Mucosa of descending colon (tissue), 3 donors: ENCODE results near the gene SESTD1. TPM values are rescaled to one million over a fixed set of nuclear protein-coding genes. Genes with fewer than 3 reads are reported as not detected.

Experiments used
- ATAC-seq: fragments of 200-7000 bp; cut with Tn5 transposase; one replicate; pipeline ENCODE4 v1.9.1; 2020; ENCODE audit warnings: mild to moderate bottlenecking, moderate library complexity
- DNase-seq, 3 donors: peaks; one replicate each; pipeline ENCODE4 v3.0.0-alpha.2; 2020
- H3K36me3 ChIP-seq: fragments of 200-600 bp; one replicate; pipeline ENCODE4 v1.8.0; 2021; ENCODE audit warnings: low read depth, mild to moderate bottlenecking
- H3K4me1 ChIP-seq: fragments of 200-600 bp; one replicate; pipeline ENCODE4 v1.8.0; 2021; ENCODE audit warnings: low read depth, mild to moderate bottlenecking
- H3K4me3 ChIP-seq: fragments of 200-600 bp; one replicate; pipeline ENCODE4 v1.8.0; 2021; ENCODE audit warnings: mild to moderate bottlenecking
- H3K9me3 ChIP-seq: fragments of 200-600 bp; one replicate; pipeline ENCODE4 v1.8.0; 2021; ENCODE audit warnings: mild to moderate bottlenecking
- CTCF ChIP-seq: fragments of 200-600 bp; IDR thresholded peaks from one replicate; pipeline ENCODE4 v1.8.0; 2022; ENCODE audit warnings: antibody characterized with exemption, mild to moderate bottlenecking
- intact Hi-C, 2 donors: fragments of 100-400 bp; cut with DNase I in 1 of 2; cut with micrococcal nuclease in 1 of 2; formaldehyde crosslinking; loops; one replicate each; pipeline versions ENCODE4 v1.11.0 to v1.11.1; 2022; cut with DNase I, micrococcal nuclease
- total RNA-seq, 3 donors: library from RNA; stranded (reverse); fragmentation: NEBNext Ultra II Directional in 2 of 3; extraction: Animal tissue kit (Norgen Biotek cat#: 25700) in 2 of 3; gene quantifications; one replicate each; pipeline versions ENCODE4 v1.2.1 to v1.2.4, GENCODE V29; 2021 to 2023
- donor health status: DM: no; HTN: no; CAD: no; lungs with moderate emphysema.
- donor health status: DM: no; HTN: no; CAD: no.
- donor health status: DM: no; HTN: yes; CAD: no.

SESTD1 gene
- total RNA-seq, 3 donors from 2014 or later = 25.6 to 102 (median 44.0) TPM

GRCh38 chr2:179106676-179107428 is 157.8 kb downstream of the SESTD1 start:
- intact Hi-C loops = no loop called here
- Histone ChIP-seq H3K9me3 (no peaks in the 10 kb centered on the region), H3K4me3 (no peak overlapping the region), H3K4me1 (peaks cover 8% of the 10 kb centered on the region), H3K36me3 (no peaks in the 10 kb centered on the region)
- TF ChIP-seq CTCF = no peak
- DNase-seq = peak in 1 of 3 donors; percentile 12
- peak; percentile 81 for ATAC-seq

GRCh38 chr2:179106342-179106675 is 158.3 kb downstream of the SESTD1 start:
- no peaks in the 10 kb centered on the region for H3K9me3 ChIP-seq
- H3K36me3 ChIP-seq = no peaks in the 10 kb centered on the region
- peaks cover 8% of the 10 kb centered on the region for H3K4me1 ChIP-seq
- no peak overlapping the region for H3K4me3 ChIP-seq
- intact Hi-C loops = no loop called here
- DNase-seq (no peak), ATAC-seq (no peak)
- no peak for TF ChIP-seq CTCF

- Histone ChIP-seq H3K9me3 (no peaks in the 10 kb centered on the region), H3K4me1 (peaks cover 8% of the 10 kb centered on the region), H3K4me3 (no peak overlapping the region), H3K36me3 (no peaks in the 10 kb centered on the region)
- no peak for TF ChIP-seq CTCF
- intact Hi-C loops = no loop called here
- ATAC-seq (no peak), DNase-seq (no peak)
These were observed 159.9 kb downstream of the SESTD1 start for GRCh38 chr2:179104736-179105135.

- Histone ChIP-seq H3K9me3 (no peaks in the 10 kb centered on the region), H3K4me1 (no peaks in the 10 kb centered on the region), H3K36me3 (no peaks in the 10 kb centered on the region), H3K4me3 (no peak overlapping the region)
- intact Hi-C loops = no loop called here
- DNase-seq (no peak), ATAC-seq (no peak)
- no peak for TF ChIP-seq CTCF
These were observed 166.4 kb downstream of the SESTD1 start for GRCh38 chr2:179098080-179098689.

GRCh38 chr2:179097131-179097530 is 167.5 kb downstream of the SESTD1 start:
- Histone ChIP-seq H3K4me1 (no peaks in the 10 kb centered on the region), H3K9me3 (peaks cover 2% of the 10 kb centered on the region), H3K36me3 (no peaks in the 10 kb centered on the region), H3K4me3 (no peak overlapping the region)
- ATAC-seq (no peak), DNase-seq (no peak)
- intact Hi-C loops = no loop called here
- no peak for TF ChIP-seq CTCF
